GM18519 (cell line): ENCODE measurements around the gene TNFAIP3.
A peak's percentile ranks its signal among the peaks of the same experiment; 100 is the strongest.

Experiments
- ATAC-seq: cut with Tn5 transposase; IDR thresholded peaks from one replicate; pipeline ENCODE4 v1.9.1; 2021; ENCODE audit warnings: mild to moderate bottlenecking, moderate library complexity; ENCODE audit not compliant: unreplicated experiment, low FRiP score

TNFAIP3 gene

GRCh38 chr6:137917551-137918325 is 50.7 kb downstream of the TNFAIP3 start:
- ATAC-seq: no peak

- no peak for ATAC-seq
Measured at GRCh38 chr6:137919502-137919823, 52.4 kb downstream of the TNFAIP3 start.

- ATAC-seq: no peak
Measured at GRCh38 chr6:137919837-137920730, 53.0 kb downstream of the TNFAIP3 start.

GRCh38 chr6:137921823-137922222 is 54.8 kb downstream of the TNFAIP3 start:
- no peak for ATAC-seq

- no peak for ATAC-seq
Measured at GRCh38 chr6:137923866-137924653, 57.0 kb downstream of the TNFAIP3 start.

- ATAC-seq: no peak
Measured at GRCh38 chr6:137925141-137925698, 58.2 kb downstream of the TNFAIP3 start.

- ATAC-seq: no peak
Measured at GRCh38 chr6:137926207-137926731, 59.2 kb downstream of the TNFAIP3 start.

- ATAC-seq: no peak
Measured at GRCh38 chr6:137926985-137927384, 59.9 kb downstream of the TNFAIP3 start.

GRCh38 chr6:137927777-137928218 is 60.7 kb downstream of the TNFAIP3 start:
- ATAC-seq: peak; percentile 82

- ATAC-seq: no peak
Measured at GRCh38 chr6:137928286-137928685, 61.2 kb downstream of the TNFAIP3 start.

- no peak for ATAC-seq
Measured at GRCh38 chr6:137931849-137932465, 64.9 kb downstream of the TNFAIP3 start.
